Measurements from ENCODE around the gene TMEM179.

The TMEM179 gene

GRCh38 chr14:104598039-104598909 lies 6.3 kb downstream of the TMEM179 start:
- H3K36me3 Mint-ChIP-seq (ENCODE audit: low read depth) = no peaks in the 10 kb centered on the region
- peaks cover 14% of the 10 kb centered on the region for H3K27me3 Mint-ChIP-seq
- no peaks in the 10 kb centered on the region for H3K4me1 Mint-ChIP-seq
- ATAC-seq = no peak
- no peak overlapping the region for H3K4me3 Mint-ChIP-seq
- no peak overlapping the region for H3K27ac Mint-ChIP-seq
- no peaks in the 10 kb centered on the region for H3K9me3 Mint-ChIP-seq
- no peak for DNase-seq

GRCh38 chr14:104597576-104597975 lies 7.0 kb downstream of the TMEM179 start:
- Mint-ChIP-seq H3K36me3 (ENCODE audit: low read depth) (no peaks in the 10 kb centered on the region), H3K27me3 (peaks cover 9% of the 10 kb centered on the region), H3K4me3 (no peak overlapping the region), H3K4me1 (no peaks in the 10 kb centered on the region), H3K27ac (no peak overlapping the region), H3K9me3 (no peaks in the 10 kb centered on the region)
- DNase-seq (no peak), ATAC-seq (no peak)

GRCh38 chr14:104596927-104597351 lies 7.6 kb downstream of the TMEM179 start:
- Mint-ChIP-seq H3K4me1 (no peaks in the 10 kb centered on the region), H3K4me3 (no peak overlapping the region), H3K27ac (no peak overlapping the region), H3K9me3 (no peaks in the 10 kb centered on the region), H3K36me3 (ENCODE audit: low read depth) (no peaks in the 10 kb centered on the region), H3K27me3 (peaks cover 5% of the 10 kb centered on the region)
- ATAC-seq = no peak
- no peak for DNase-seq

- Mint-ChIP-seq H3K4me1 (no peaks in the 10 kb centered on the region), H3K4me3 (no peak overlapping the region), H3K36me3 (ENCODE audit: low read depth) (no peaks in the 10 kb centered on the region), H3K9me3 (no peaks in the 10 kb centered on the region), H3K27me3 (peaks cover 5% of the 10 kb centered on the region), H3K27ac (no peak overlapping the region)
- DNase-seq (no peak), ATAC-seq (no peak)
Observed at GRCh38 chr14:104596451-104596918, 8.1 kb downstream of the TMEM179 start.

- H3K27ac Mint-ChIP-seq = no peak overlapping the region
- peaks cover 5% of the 10 kb centered on the region for H3K27me3 Mint-ChIP-seq
- no peaks in the 10 kb centered on the region for H3K36me3 Mint-ChIP-seq (ENCODE audit: low read depth)
- H3K9me3 Mint-ChIP-seq = no peaks in the 10 kb centered on the region
- ATAC-seq (no peak), DNase-seq (no peak)
- no peaks in the 10 kb centered on the region for H3K4me1 Mint-ChIP-seq
- H3K4me3 Mint-ChIP-seq = no peak overlapping the region
Observed at GRCh38 chr14:104595911-104596450, 8.6 kb downstream of the TMEM179 start.

- DNase-seq = no peak
- H3K4me3 Mint-ChIP-seq = no peak overlapping the region
- H3K27me3 Mint-ChIP-seq = peaks cover under 1% of the 10 kb centered on the region
- no peaks in the 10 kb centered on the region for H3K9me3 Mint-ChIP-seq
- ATAC-seq = no peak
- H3K4me1 Mint-ChIP-seq = no peaks in the 10 kb centered on the region
- H3K36me3 Mint-ChIP-seq (ENCODE audit: low read depth) = no peaks in the 10 kb centered on the region
- no peak overlapping the region for H3K27ac Mint-ChIP-seq
Observed at GRCh38 chr14:104595116-104595675, 9.4 kb downstream of the TMEM179 start.

- Mint-ChIP-seq H3K27ac (no peak overlapping the region), H3K36me3 (ENCODE audit: low read depth) (no peaks in the 10 kb centered on the region), H3K4me3 (no peak overlapping the region), H3K4me1 (no peaks in the 10 kb centered on the region), H3K27me3 (no peaks in the 10 kb centered on the region), H3K9me3 (no peaks in the 10 kb centered on the region)
- DNase-seq = no peak
- ATAC-seq = no peak
Observed at GRCh38 chr14:104594310-104595046, 10.1 kb downstream of the TMEM179 start.

- Mint-ChIP-seq H3K9me3 (no peaks in the 10 kb centered on the region), H3K27me3 (no peaks in the 10 kb centered on the region), H3K4me3 (no peak overlapping the region), H3K36me3 (ENCODE audit: low read depth) (no peaks in the 10 kb centered on the region), H3K4me1 (no peaks in the 10 kb centered on the region), H3K27ac (no peak overlapping the region)
- DNase-seq = no peak
- no peak for ATAC-seq
Observed at GRCh38 chr14:104593710-104594136, 10.8 kb downstream of the TMEM179 start.

GRCh38 chr14:104593241-104593701 lies 11.3 kb downstream of the TMEM179 start:
- ATAC-seq (no peak), DNase-seq (no peak)
- Mint-ChIP-seq H3K27ac (no peak overlapping the region), H3K4me3 (no peak overlapping the region), H3K27me3 (no peaks in the 10 kb centered on the region), H3K4me1 (no peaks in the 10 kb centered on the region), H3K9me3 (no peaks in the 10 kb centered on the region), H3K36me3 (ENCODE audit: low read depth) (no peaks in the 10 kb centered on the region)

- Mint-ChIP-seq H3K36me3 (ENCODE audit: low read depth) (no peaks in the 10 kb centered on the region), H3K9me3 (no peaks in the 10 kb centered on the region)
- DNase-seq = no peak
Observed at GRCh38 chr14:104592785-104593184, 11.8 kb downstream of the TMEM179 start.

GRCh38 chr14:104592292-104592672 lies 12.3 kb downstream of the TMEM179 start:
- Mint-ChIP-seq H3K9me3 (no peaks in the 10 kb centered on the region), H3K4me1 (no peaks in the 10 kb centered on the region), H3K36me3 (ENCODE audit: low read depth) (no peaks in the 10 kb centered on the region), H3K4me3 (no peak overlapping the region), H3K27ac (no peak overlapping the region), H3K27me3 (no peaks in the 10 kb centered on the region)
- no peak for DNase-seq
- ATAC-seq = no peak

More at GRCh38 chr14:104592785-104593184, 11.8 kb downstream of the TMEM179 start:
- Mint-ChIP-seq H3K4me3 (no peak overlapping the region), H3K27ac (no peak overlapping the region), H3K27me3 (no peaks in the 10 kb centered on the region), H3K4me1 (no peaks in the 10 kb centered on the region)
- ATAC-seq = no peak

- no peak overlapping the region for H3K27ac Mint-ChIP-seq
- H3K9me3 Mint-ChIP-seq = no peaks in the 10 kb centered on the region
- no peak overlapping the region for H3K4me3 Mint-ChIP-seq
- ATAC-seq (no peak), DNase-seq (no peak)
- H3K36me3 Mint-ChIP-seq (ENCODE audit: low read depth) = no peaks in the 10 kb centered on the region
- no peaks in the 10 kb centered on the region for H3K27me3 Mint-ChIP-seq
- H3K4me1 Mint-ChIP-seq = no peaks in the 10 kb centered on the region
Observed at GRCh38 chr14:104591506-104592291, 12.9 kb downstream of the TMEM179 start.

GRCh38 chr14:104591031-104591430 lies 13.5 kb downstream of the TMEM179 start:
- H3K9me3 Mint-ChIP-seq = no peaks in the 10 kb centered on the region
- no peak for DNase-seq
- no peak overlapping the region for H3K27ac Mint-ChIP-seq
- no peak overlapping the region for H3K4me3 Mint-ChIP-seq
- no peaks in the 10 kb centered on the region for H3K36me3 Mint-ChIP-seq (ENCODE audit: low read depth)
- H3K4me1 Mint-ChIP-seq = no peaks in the 10 kb centered on the region
- ATAC-seq = no peak
- no peaks in the 10 kb centered on the region for H3K27me3 Mint-ChIP-seq
